Cardiac atrium fibroblast (primary cell): ENCODE results near the gene GALK2. TPM values are rescaled to one million over a fixed set of nuclear protein-coding genes. Genes with fewer than 3 reads are reported as not detected.

Experiments used
- total RNA-seq: library from RNA; depleted of rRNA; stranded (reverse); fragments of >200 nt; gene quantifications from 2 replicates; pipeline ENCODE4 v1.2.3, GENCODE V29; 2015

The GALK2 gene
- total RNA-seq: 21.1 and 38.7 TPM in 2 replicates

GRCh38 chr15:49169880-49170597, at the start of gene GALK2:
TSS of gene GALK2 (plus strand) at chr15:49170247. CDS start at chr15:49170323, 76 bp downstream.

GRCh38 chr15:49155110-49155833, 14.8 kb upstream of the GALK2 start, which contains the start of gene COPS2:
TSS of gene COPS2 (minus strand) at chr15:49155599. CDS start at chr15:49155578, 21 bp downstream.

Other genes starting within 250 kb of the GALK2 start
- gene SHC4, start 206.3 kb upstream of the GALK2 start, total RNA-seq: 0.72 and 2.9 TPM in 2 replicates
- gene SECISBP2L, start 123.8 kb upstream of the GALK2 start, total RNA-seq: 20.2 and 24.5 TPM in 2 replicates
- gene COPS2, start 14.6 kb upstream of the GALK2 start, total RNA-seq: 53.1 and 54.7 TPM in 2 replicates